Stomach smooth muscle (tissue), 2 donors: ENCODE data around the gene FYN.

ENCODE experiments used
- H3K27ac ChIP-seq: one replicate; pipeline ENCODE4 v1.7.0; 2013; ENCODE audit warnings: mild to moderate bottlenecking, low read length, inconsistent platforms
- H3K27me3 ChIP-seq, 2 donors: one replicate each; pipeline ENCODE4 v1.7.0; 2013; ENCODE audit warnings: low read length in 2 of 2; ENCODE audit not compliant: insufficient read depth in 2 of 2, control insufficient read depth in 1 of 2
- H3K36me3 ChIP-seq, 2 donors: one replicate each; pipeline ENCODE4 v1.7.0; 2013; ENCODE audit warnings: low read length in 2 of 2; ENCODE audit not compliant: control insufficient read depth in 2 of 2, insufficient read depth in 2 of 2
- H3K4me1 ChIP-seq: one replicate; pipeline ENCODE4 v1.7.0; 2013; ENCODE audit warnings: low read length; ENCODE audit not compliant: control insufficient read depth, insufficient read depth
- H3K4me3 ChIP-seq, 2 donors: one replicate each; pipeline ENCODE4 v1.7.0; 2013; ENCODE audit warnings: low read length in 2 of 2
- H3K9ac ChIP-seq, 2 donors: one replicate each; pipeline ENCODE4 v1.7.0; 2013; ENCODE audit warnings: low read length in 2 of 2, mild to moderate bottlenecking in 1 of 2
- H3K9me3 ChIP-seq, 2 donors: one replicate each; pipeline ENCODE4 v1.7.0; 2013; ENCODE audit warnings: low read length in 2 of 2; ENCODE audit not compliant: control insufficient read depth in 2 of 2
- donor health status: healthy.
- donor health status: Pancreatic carcinoma.

The FYN gene

GRCh38 chr6:111865049-111865585 is 8.1 kb downstream of the FYN start:
- H3K36me3 ChIP-seq: no peaks in the 10 kb centered on the region
- H3K4me3 ChIP-seq: no peak overlapping the region
- H3K27me3 ChIP-seq: no peaks in the 10 kb centered on the region
- H3K9ac ChIP-seq: no peak overlapping the region
- no peaks in the 10 kb centered on the region for H3K4me1 ChIP-seq
- H3K27ac ChIP-seq: no peak overlapping the region
- no peaks in the 10 kb centered on the region for H3K9me3 ChIP-seq

DNA sequence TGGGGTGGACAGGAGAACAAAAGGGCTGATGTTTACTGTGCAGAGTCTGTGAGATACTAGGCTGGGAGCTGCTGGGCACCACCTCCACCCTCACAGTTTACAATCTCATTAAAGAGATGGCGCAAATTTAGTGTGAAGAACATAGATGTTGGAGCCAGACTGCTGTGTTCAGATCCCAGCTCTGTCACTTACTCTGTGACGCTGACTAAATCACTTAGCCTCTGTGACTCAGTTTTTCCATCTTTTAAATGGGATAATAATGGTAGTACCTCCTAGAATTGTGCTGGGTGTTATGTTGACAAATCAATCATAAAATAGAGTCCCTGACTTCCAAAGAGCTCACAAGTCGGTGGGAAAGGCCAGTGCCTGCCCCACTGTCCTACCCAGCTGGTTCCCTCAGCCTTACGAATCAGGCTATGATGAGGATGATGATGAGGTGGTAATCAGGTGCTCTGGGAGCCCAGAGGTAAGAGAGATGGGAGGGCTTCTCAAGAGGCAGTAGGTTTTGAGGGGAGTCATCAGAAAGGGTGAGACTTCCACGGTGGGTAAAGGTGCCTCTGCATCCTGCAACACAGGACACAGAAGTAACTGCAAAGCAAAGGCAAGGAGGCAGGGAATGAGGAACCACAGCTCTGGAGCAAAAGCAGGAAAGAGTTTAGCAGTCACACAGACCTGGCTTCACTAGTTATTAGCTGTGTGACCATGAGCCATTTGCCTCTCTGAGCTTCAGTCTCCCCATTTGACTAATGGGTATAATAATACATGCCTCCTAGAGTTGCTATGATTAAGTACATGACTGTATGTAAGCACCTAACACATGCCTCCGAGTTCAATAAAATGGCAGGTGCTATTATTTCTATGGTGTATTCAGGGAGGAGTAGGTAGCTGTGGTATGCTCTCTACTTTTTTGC is 8.9 kb downstream of the FYN start:
- no peaks in the 10 kb centered on the region for H3K9me3 ChIP-seq
- no peak overlapping the region for H3K27ac ChIP-seq
- no peaks in the 10 kb centered on the region for H3K4me1 ChIP-seq
- H3K36me3 ChIP-seq: no peaks in the 10 kb centered on the region
- H3K27me3 ChIP-seq: no peaks in the 10 kb centered on the region
- H3K9ac ChIP-seq: no peak overlapping the region
- no peak overlapping the region for H3K4me3 ChIP-seq

DNA sequence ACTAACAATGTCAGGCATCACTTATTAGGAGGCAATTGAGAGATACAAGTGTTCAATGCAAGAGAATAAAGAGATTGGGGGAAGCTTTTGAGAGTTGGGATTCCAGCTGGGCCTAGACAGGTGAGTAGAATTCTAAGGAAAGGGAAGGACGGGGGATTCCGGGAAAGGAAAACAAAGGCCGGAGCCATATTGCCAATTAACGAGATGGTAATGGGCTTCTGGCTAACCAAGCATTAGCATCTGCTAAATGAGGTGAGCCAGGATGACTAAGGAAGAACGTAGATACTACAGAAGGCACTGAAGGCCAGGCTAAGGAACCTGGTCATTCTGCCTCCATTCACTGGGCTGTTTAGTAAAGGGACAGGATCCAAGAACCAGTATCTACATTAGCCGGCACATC is 10.5 kb downstream of the FYN start:
- Histone ChIP-seq H3K27ac (no peak overlapping the region), H3K9me3 (no peaks in the 10 kb centered on the region), H3K4me3 (no peak overlapping the region), H3K27me3 (no peaks in the 10 kb centered on the region), H3K9ac (no peak overlapping the region), H3K36me3 (no peaks in the 10 kb centered on the region), H3K4me1 (no peaks in the 10 kb centered on the region)

DNA sequence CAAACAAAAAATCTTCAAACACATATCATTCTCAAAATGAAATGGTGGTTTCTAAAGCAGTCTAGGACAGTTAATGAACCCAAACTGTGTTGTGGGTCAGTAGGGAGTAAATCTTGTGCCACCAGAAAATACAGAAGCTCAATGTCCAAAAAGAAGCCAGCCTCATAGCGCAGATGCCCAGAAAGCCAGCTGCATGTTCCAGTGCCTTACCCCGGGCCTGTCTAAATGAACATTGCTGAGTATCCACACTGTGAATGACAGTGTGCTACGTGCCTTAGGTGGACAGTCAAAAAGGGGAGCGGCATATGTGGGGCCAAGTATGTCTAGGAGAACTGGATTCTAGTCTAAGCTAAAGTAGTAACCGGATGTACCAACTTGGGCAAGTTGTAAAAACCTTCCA is 10.9 kb downstream of the FYN start:
- Histone ChIP-seq H3K36me3 (no peaks in the 10 kb centered on the region), H3K4me1 (no peaks in the 10 kb centered on the region), H3K9ac (no peak overlapping the region), H3K27me3 (no peaks in the 10 kb centered on the region), H3K27ac (no peak overlapping the region), H3K9me3 (no peaks in the 10 kb centered on the region), H3K4me3 (no peak overlapping the region)

DNA sequence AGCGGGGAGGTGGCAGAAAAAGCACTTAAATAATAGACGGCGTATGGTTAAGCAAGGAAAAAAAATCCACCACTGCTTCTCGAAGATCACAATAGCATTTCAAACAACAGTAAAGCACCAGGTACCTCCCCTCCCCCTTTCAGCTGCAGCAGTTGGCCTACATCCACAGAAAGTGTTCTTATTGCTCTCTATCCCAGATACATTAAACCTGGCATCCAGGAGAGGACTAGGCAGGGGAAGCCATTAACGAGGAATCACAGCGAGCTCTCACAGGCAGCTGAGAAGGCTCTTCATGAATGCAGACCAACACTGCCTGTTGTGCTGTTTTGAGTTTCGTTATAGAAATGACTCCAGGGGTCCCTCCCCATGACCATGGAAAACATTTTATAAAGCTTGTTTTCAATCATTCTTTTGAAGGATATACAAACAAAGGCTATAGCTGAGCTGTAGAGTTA is 11.8 kb downstream of the FYN start:
- no peak overlapping the region for H3K9ac ChIP-seq
- H3K4me3 ChIP-seq: no peak overlapping the region
- H3K27me3 ChIP-seq: no peaks in the 10 kb centered on the region
- H3K9me3 ChIP-seq: no peaks in the 10 kb centered on the region
- no peak overlapping the region for H3K27ac ChIP-seq
- no peaks in the 10 kb centered on the region for H3K36me3 ChIP-seq
- H3K4me1 ChIP-seq: no peaks in the 10 kb centered on the region

- H3K9me3 ChIP-seq: no peaks in the 10 kb centered on the region
- H3K4me3 ChIP-seq: no peak overlapping the region
- H3K4me1 ChIP-seq: no peaks in the 10 kb centered on the region
- no peaks in the 10 kb centered on the region for H3K36me3 ChIP-seq
- H3K27ac ChIP-seq: peak overlapping the region; percentile 1
- no peaks in the 10 kb centered on the region for H3K27me3 ChIP-seq
- no peak overlapping the region for H3K9ac ChIP-seq
Measured at GRCh38 chr6:111858347-111858746, 14.9 kb downstream of the FYN start.

DNA sequence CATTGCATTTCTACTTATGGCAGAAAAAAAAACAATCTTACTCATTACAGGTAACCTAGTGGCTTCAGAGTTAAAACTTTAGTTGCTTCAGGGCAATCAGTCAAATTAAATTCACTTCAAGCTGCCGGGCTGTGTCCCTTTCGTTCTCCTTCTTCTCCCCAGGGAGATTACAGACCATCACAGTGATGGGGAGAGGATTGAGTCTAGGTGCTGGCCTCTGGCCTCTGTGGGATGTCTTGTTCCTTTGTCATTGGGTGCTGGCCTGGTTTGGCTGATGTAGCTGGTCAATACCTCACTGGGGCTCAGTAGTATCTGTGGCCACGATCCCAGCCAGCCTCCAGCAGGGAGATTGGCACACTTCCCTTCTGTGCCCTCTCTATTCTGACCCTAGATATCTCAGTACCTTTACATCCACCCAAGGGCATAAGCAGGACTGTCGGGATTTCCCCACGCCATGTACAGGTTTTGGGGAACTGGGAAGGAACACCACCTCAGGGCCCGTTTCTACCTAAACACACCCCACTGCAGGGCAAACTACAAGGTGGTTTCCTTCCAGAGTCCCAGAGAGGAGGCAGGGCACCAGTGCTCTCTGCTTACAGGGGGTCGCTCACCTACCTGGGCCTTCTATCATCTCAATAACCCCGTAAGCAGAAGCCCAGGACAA is 15.4 kb downstream of the FYN start:
- H3K27me3 ChIP-seq: no peaks in the 10 kb centered on the region
- no peaks in the 10 kb centered on the region for H3K9me3 ChIP-seq
- no peak overlapping the region for H3K4me3 ChIP-seq
- H3K4me1 ChIP-seq: no peaks in the 10 kb centered on the region
- H3K27ac ChIP-seq: peak overlapping the region; percentile 1
- no peak overlapping the region for H3K9ac ChIP-seq
- H3K36me3 ChIP-seq: no peaks in the 10 kb centered on the region

GRCh38 chr6:111855753-111856152 is 17.5 kb downstream of the FYN start:
- no peaks in the 10 kb centered on the region for H3K4me1 ChIP-seq
- H3K4me3 ChIP-seq: no peak overlapping the region
- H3K27ac ChIP-seq: no peak overlapping the region
- H3K27me3 ChIP-seq: no peaks in the 10 kb centered on the region
- no peak overlapping the region for H3K9ac ChIP-seq
- no peaks in the 10 kb centered on the region for H3K36me3 ChIP-seq
- H3K9me3 ChIP-seq: no peaks in the 10 kb centered on the region

GRCh38 chr6:111854683-111855082 is 18.6 kb downstream of the FYN start:
- no peaks in the 10 kb centered on the region for H3K27me3 ChIP-seq
- H3K27ac ChIP-seq: no peak overlapping the region
- no peak overlapping the region for H3K4me3 ChIP-seq
- H3K9ac ChIP-seq: no peak overlapping the region
- no peaks in the 10 kb centered on the region for H3K9me3 ChIP-seq
- peaks cover 2% of the 10 kb centered on the region for H3K4me1 ChIP-seq
- no peaks in the 10 kb centered on the region for H3K36me3 ChIP-seq

GRCh38 chr6:111852725-111853124 is 20.5 kb downstream of the FYN start:
- no peak overlapping the region for H3K4me3 ChIP-seq
- no peaks in the 10 kb centered on the region for H3K9me3 ChIP-seq
- H3K4me1 ChIP-seq: peaks cover 2% of the 10 kb centered on the region
- H3K27ac ChIP-seq: no peak overlapping the region
- no peaks in the 10 kb centered on the region for H3K27me3 ChIP-seq
- H3K9ac ChIP-seq: no peak overlapping the region
- peaks cover 0 to 2% of the 10 kb centered on the region in 2 donors for H3K36me3 ChIP-seq
